Measurements from ENCODE around the gene C1orf167.

DNA sequence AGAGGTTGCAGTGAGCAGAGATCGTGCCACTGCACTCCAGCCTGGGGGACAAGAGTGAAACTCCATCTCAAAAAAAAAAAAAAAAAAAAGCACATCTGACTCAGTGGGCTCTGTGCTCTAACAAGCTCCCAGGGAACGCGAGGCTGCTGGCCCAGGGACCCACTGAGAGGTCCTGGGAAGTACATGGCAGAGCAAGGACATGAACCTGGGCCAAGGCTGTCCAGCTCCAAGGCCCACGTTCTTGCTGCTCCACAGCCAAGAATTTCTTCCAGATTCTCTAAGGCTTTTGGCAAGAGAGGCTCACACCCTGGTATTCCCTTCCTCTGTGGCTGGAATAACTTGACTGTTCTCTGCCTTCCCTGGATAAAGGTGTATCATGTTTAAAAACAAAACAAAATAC is 41.5 kb upstream of the C1orf167 start:
- TF ChIP-seq, protein P1, sequence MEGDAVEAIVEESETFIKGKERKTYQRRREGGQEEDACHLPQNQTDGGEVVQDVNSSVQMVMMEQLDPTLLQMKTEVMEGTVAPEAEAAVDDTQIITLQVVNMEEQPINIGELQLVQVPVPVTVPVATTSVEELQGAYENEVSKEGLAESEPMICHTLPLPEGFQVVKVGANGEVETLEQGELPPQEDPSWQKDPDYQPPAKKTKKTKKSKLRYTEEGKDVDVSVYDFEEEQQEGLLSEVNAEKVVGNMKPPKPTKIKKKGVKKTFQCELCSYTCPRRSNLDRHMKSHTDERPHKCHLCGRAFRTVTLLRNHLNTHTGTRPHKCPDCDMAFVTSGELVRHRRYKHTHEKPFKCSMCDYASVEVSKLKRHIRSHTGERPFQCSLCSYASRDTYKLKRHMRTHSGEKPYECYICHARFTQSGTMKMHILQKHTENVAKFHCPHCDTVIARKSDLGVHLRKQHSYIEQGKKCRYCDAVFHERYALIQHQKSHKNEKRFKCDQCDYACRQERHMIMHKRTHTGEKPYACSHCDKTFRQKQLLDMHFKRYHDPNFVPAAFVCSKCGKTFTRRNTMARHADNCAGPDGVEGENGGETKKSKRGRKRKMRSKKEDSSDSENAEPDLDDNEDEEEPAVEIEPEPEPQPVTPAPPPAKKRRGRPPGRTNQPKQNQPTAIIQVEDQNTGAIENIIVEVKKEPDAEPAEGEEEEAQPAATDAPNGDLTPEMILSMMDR (IDR thresholded peaks at IDR 0.05): no peak
- TF ChIP-seq POLR2AphosphoS5 (IDR thresholded peaks at IDR 0.05; ENCODE audit: insufficient read depth in 1 of 2, low read depth in 1 of 2) (no peak), POLR2A (IDR thresholded peaks at IDR 0.05) (no peak)
